Omental fat pad (tissue), 4 donors: ENCODE measurements around the gene NUAK1. TPM values are rescaled to one million over a fixed set of nuclear protein-coding genes. Genes with fewer than 3 reads are reported as not detected.

Source experiments
- ATAC-seq: fragments of 150-250 bp; one replicate; pipeline ENCODE4 v1.9.1; 2016; ENCODE audit warnings: mild to moderate bottlenecking, moderate library complexity; ENCODE audit not compliant: low FRiP score
- DNase-seq: peaks from one replicate; pipeline ENCODE4 v3.0.0-alpha.2; 2019; ENCODE audit warnings: low spot score
- total RNA-seq, 4 donors: library from RNA; depleted of rRNA; stranded (reverse); fragments of >200 nt; gene quantifications; one replicate each; pipeline ENCODE4 v1.1.0, GENCODE V29; 2016
- TF ChIP-seq, protein P1 (sequence below), 3 donors: fragments of 450-650 bp; IDR thresholded peaks; one replicate each; pipeline ENCODE4 v1.5.1; 2016 to 2017; ENCODE audit warnings: antibody characterized with exemption in 3 of 3, mild to moderate bottlenecking in 3 of 3, moderate library complexity in 2 of 3

NUAK1 gene
- total RNA-seq, 4 donors from 2014 or later, result 6.8 to 47.3 (median 21.0) TPM

DNA sequence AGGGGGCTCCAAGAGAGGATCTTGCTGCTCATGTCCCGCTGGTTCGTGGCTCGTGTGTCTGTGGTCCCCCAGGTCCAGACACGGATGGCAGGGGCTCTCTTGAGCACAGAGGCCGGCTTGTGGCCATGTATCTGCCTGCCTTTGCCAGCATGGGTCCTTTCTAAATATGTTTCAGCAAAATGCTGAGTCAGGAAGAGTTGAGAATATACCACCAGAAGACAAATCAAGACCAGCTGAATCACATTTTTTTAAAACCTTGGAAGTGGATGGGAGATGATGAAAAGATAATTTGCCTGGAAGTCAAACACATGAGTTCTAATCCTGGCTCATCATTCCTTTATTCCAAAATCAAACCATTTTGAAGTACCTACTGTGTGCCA lies 58.0 kb downstream of the NUAK1 start:
- DNase-seq (no peak), ATAC-seq (no peak)
- TF ChIP-seq, protein P1, sequence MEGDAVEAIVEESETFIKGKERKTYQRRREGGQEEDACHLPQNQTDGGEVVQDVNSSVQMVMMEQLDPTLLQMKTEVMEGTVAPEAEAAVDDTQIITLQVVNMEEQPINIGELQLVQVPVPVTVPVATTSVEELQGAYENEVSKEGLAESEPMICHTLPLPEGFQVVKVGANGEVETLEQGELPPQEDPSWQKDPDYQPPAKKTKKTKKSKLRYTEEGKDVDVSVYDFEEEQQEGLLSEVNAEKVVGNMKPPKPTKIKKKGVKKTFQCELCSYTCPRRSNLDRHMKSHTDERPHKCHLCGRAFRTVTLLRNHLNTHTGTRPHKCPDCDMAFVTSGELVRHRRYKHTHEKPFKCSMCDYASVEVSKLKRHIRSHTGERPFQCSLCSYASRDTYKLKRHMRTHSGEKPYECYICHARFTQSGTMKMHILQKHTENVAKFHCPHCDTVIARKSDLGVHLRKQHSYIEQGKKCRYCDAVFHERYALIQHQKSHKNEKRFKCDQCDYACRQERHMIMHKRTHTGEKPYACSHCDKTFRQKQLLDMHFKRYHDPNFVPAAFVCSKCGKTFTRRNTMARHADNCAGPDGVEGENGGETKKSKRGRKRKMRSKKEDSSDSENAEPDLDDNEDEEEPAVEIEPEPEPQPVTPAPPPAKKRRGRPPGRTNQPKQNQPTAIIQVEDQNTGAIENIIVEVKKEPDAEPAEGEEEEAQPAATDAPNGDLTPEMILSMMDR (IDR thresholded peaks at IDR 0.05), result no peak

DNA sequence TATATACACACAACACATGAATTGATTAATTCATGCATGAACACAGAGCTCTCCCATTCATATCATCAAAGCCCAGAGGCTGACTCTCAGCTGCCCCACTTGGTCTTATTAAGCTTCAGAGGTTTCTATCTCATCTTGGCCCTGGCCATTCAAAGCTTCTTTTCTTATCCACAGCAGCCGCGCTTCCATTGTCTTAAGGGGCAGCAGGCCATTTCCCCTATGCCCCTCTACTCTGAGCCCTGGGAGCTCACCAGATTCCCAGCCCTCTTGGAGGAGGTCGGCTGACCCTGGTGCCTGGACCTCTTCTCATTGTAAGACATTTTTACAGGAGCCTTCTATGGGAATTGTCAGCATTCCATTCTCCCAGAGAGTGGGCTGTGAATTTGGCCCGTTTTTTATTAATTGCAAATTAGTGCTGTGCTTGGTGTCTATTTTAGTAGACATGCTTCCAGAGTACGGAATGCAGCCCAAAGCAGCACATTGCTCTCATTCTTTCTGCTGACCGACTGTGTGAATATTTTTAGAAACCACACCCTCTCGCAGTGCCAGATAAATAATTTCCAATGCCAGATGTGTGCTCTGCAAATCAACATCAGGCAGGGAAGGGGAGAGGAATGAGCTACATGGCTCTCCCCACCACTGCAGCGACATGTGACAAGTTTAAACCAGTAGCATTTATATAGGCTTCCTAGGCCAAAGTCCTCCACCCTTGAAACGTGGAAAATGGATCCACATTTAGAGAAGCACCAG lies 58.5 kb downstream of the NUAK1 start:
- ATAC-seq, result no peak
- TF ChIP-seq, protein P1 (IDR thresholded peaks at IDR 0.05), result no peak
- no peak for DNase-seq

DNA sequence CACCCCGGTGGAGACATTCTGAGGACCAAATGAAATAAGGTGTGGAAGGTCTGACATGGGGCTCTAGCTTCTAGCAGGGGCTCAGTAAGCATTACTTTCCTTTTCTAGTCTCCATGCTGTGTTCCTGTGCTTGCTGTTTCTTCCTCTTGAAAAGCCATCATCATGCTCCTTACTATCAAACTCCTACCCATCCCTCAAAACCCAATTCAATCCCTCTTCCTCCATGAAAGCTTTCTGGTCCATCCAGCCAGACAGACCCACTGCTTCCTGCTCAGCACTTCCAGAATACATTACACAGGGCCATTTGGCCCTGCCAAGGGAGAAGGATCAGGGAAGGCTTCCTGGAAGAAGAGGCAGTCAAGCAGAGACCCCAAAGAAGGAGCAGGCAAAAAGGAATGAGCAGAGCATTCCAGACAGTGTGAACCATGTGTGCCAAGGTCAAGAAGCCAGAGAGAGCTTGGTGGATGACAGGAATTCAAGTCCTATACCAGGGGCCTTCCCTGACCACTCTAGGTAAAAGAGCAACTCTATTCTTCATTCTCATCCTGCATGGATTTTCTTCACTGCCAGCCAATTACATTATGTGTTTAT lies 59.5 kb downstream of the NUAK1 start:
- TF ChIP-seq, protein P1 (IDR thresholded peaks at IDR 0.05), result no peak
- DNase-seq, result no peak
- no peak for ATAC-seq

DNA sequence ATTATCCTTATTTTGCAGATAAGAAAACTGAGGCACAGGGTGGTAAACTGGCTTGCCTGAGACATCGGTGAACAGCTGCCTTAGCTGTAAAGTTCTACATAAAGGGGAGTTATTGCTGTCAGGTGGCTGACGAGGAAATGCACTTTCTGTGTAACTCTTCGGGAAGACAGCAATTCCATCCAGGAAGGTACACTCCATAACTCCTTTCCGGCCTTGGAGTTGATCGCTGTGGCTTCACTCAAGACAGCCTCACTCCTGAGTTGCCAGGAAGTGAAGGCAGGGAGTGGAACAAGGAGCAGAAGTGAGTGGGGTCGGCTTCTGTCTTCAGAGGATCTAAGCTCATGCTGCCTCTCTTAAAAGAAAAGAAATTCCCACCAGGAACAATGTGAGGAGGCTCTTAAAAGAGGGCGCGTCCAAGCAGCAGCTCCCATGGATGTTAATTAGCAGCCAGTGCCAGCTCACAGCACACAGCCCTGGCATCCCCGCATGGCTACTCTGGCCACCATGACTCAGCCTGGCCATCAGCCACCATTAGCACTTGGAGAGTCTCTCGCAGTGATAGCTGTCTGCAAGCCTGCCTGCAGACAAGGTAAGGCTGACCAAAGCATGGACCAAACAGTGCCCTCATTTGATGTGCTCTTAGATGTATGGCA lies 60.3 kb downstream of the NUAK1 start:
- TF ChIP-seq, protein P1 (IDR thresholded peaks at IDR 0.05), result no peak
- ATAC-seq, result peak; percentile 31
- DNase-seq, result no peak

DNA sequence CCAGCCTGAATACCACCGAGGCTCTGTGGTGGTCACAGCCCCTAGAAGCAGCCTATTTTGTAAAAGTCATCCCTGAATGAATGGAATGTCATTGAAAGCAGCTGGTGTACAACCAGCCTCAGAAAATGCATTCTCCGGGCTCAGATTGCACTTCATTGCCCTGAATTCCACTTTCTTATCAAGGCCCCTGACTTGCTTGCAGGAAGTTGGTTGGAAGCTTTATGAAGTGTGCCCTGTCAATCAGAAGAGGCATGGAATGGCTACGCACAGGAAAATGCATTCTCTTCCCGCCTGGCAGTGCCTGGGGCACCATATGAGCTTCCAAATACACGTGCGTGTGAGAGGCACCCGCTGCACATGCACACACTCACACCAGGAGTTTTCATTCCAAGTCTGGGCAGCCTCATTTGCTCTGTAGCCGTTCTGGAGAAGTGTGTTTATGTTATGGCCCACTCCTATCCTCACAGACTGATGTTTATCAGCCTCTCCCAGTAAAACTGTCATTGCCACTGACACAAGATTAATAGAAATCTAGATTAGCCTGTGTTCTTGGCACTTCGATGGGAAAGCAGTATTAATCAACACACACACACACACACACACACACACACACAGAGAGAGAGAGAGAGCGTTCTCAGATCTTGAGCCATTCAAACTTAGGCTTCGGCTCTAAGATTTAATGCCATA lies 63.9 kb downstream of the NUAK1 start:
- TF ChIP-seq, protein P1 (IDR thresholded peaks at IDR 0.05), result no peak
- no peak for ATAC-seq
- DNase-seq, result no peak

DNA sequence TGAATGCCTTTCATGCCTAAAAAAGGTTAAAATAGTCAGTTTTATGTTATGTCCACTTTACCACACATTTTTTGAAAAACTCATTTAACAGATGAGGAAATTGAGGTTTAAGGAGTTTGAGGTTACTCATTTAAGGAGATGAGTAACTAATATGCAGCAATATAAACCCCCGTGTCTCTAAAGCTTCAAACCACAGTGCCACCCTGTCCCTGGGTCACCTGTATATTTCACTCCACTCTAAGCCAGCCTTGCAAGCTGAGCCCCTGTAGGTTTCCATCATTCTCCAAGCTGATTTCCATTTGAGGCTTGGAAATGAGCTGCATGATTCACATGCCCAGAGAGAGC lies 64.4 kb downstream of the NUAK1 start:
- DNase-seq (no peak), ATAC-seq (no peak)
- TF ChIP-seq, protein P1 (IDR thresholded peaks at IDR 0.05), result no peak
